IMR-90 (cell line): Measurements from ENCODE around the gene SECTM1. TPM values are rescaled to one million over a fixed set of nuclear protein-coding genes. Genes with fewer than 3 reads are reported as not detected.

Source experiments
- FOS ChIP-seq: fragments of 150-350 bp; IDR thresholded peaks from 2 replicates; pipeline ENCODE4 v1.6.1; 2016; ENCODE audit warnings: low read depth, low read length
- MAZ ChIP-seq: IDR thresholded peaks from 2 replicates; pipeline ENCODE4 v1.6.1; 2012; ENCODE audit warnings: low read depth, mild to moderate bottlenecking, low read length, improper control_type of control experiment, moderate library complexity, borderline replicate concordance
- NFE2L2 ChIP-seq: fragments of 150-350 bp; IDR thresholded peaks from 2 replicates; pipeline ENCODE4 v1.6.1; 2016; ENCODE audit warnings: low read depth, mild to moderate bottlenecking, low read length
- RFX5 ChIP-seq: IDR thresholded peaks from 2 replicates; pipeline ENCODE4 v1.8.0; 2012; ENCODE audit warnings: low read depth, mild to moderate bottlenecking, low read length, moderate library complexity
- polyA plus RNA-seq, 3 experiments: library from polyadenylated mRNA; depleted of rRNA; stranded (reverse); fragments of >200 nt; gene quantifications; 2 replicates each; pipeline ENCODE4 v1.2.3, GENCODE V29; 2012; ENCODE audit warnings: low replicate concordance in 1 of 3
- total RNA-seq: library from RNA; depleted of rRNA; stranded (reverse); fragments of >200 nt; gene quantifications from 2 replicates; pipeline ENCODE4 v1.2.3, GENCODE V29; 2012
- TF ChIP-seq, protein P1 (sequence below): fragments of 150-350 bp; IDR thresholded peaks from 2 replicates; pipeline ENCODE4 v1.6.1; 2017; ENCODE audit warnings: mild to moderate bottlenecking, antibody characterized with exemption, low read length, low read depth

The SECTM1 gene
- total and polyA plus RNA-seq, 2 of the 4 experiments (the other 2 are of a cell fraction), result 2.3 to 4.4 TPM

DNA sequence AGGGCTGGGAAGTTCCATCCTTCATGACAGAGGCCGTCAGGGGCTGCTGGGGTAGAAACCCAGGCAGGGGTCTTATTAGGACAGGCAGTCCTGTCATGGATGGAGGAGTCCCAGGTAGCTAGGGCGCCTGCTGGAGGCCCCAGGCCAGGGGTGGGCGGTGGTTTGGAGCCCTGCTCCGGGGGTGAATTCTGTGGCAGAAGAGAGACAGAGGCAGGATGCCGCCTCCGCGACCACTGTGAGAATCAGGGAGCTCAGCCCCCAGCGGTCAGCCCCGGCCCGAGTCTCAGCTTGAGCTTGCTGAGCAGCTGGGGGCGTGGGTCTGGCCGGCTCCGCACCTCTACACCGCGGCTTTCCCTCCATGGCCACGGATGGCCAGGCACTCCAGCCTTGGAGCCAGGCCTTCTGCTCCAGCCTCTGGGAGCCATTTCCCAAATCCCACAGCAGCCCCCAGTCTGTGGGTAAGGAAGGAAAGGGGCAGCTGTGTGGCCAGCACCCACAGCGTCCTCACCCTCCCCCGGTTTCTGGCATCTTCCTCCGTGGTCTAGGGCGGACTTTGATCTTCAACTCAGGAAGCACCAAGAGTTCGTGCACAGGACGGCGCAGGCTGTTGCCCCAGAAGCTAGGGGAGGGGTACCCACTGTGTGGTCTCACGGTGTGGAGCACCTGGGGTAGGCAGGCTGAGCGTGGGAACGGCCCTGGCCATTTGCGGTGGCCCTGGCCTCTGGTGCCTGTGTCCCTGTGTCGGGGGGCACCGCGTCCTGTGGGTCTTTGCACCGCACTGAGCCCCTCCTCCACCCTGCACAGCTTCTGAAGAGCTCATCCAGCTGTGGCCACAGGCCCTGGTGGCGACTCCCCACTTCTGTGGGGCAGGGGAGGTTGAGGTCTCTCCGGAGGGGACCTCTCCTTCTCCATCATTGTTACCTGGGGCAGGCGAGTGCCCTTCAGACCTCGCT, 30.3 kb downstream of the SECTM1 start (continued):
- TF ChIP-seq NFE2L2 (no peak), FOS (no peak), RFX5 (no peak), MAZ (no peak)
- TF ChIP-seq, protein P1, sequence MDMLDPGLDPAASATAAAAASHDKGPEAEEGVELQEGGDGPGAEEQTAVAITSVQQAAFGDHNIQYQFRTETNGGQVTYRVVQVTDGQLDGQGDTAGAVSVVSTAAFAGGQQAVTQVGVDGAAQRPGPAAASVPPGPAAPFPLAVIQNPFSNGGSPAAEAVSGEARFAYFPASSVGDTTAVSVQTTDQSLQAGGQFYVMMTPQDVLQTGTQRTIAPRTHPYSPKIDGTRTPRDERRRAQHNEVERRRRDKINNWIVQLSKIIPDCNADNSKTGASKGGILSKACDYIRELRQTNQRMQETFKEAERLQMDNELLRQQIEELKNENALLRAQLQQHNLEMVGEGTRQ, result no peak
